HG03064 (cell line): ENCODE data around the gene TNFAIP1.
A peak's percentile ranks its signal among the peaks of the same experiment; 100 is the strongest.
"Not testable (repeated sequence)": the region's sequence is repeated elsewhere in the genome, so short reads cannot be mapped to it uniquely, and the experiment has no call there.

ENCODE experiments used
- ATAC-seq: cut with Tn5 transposase; IDR thresholded peaks from one replicate; pipeline ENCODE4 v1.9.1; 2021; ENCODE audit warnings: low read depth; ENCODE audit not compliant: unreplicated experiment

The TNFAIP1 gene

GRCh38 chr17:28335201-28335958, at the start of gene TNFAIP1, which contains the start of gene IFT20:
TSS of gene TNFAIP1 (plus strand) at chr17:28335761. CDS start at chr17:28339522, 3,761 bp downstream.
TSS of gene IFT20 (minus strand) at chr17:28335472. CDS start at chr17:28331985, 3,487 bp downstream.
- peak; percentile 93 for ATAC-seq

GRCh38 chr17:28285965-28286364, 49.6 kb upstream of the TNFAIP1 start:
- ATAC-seq, result no peak

- no peak for ATAC-seq
These were observed 44.9 kb upstream of the TNFAIP1 start for GRCh38 chr17:28290703-28291102.

- ATAC-seq, result no peak
These were observed 43.7 kb upstream of the TNFAIP1 start for GRCh38 chr17:28291780-28292330.

- not testable (repeated sequence) for ATAC-seq
These were observed 42.7 kb upstream of the TNFAIP1 start for GRCh38 chr17:28292878-28293277.

GRCh38 chr17:28293994-28294393, 41.6 kb upstream of the TNFAIP1 start:
- no peak for ATAC-seq

GRCh38 chr17:28295677-28296578, 39.6 kb upstream of the TNFAIP1 start:
- no peak for ATAC-seq

- ATAC-seq, result no peak
These were observed 37.1 kb upstream of the TNFAIP1 start for GRCh38 chr17:28298449-28298848.

- no peak for ATAC-seq
These were observed 28.6 kb upstream of the TNFAIP1 start for GRCh38 chr17:28306954-28307401.

GRCh38 chr17:28313841-28314240, 21.7 kb upstream of the TNFAIP1 start:
- ATAC-seq, result no peak

GRCh38 chr17:28315846-28316705, 19.5 kb upstream of the TNFAIP1 start:
- no peak for ATAC-seq

GRCh38 chr17:28317099-28317965, 18.2 kb upstream of the TNFAIP1 start:
- ATAC-seq, result no peak

- peak; percentile 6 for ATAC-seq
These were observed 17.4 kb upstream of the TNFAIP1 start for GRCh38 chr17:28317966-28318758.

- peak; percentile 83 for ATAC-seq
These were observed 16.6 kb upstream of the TNFAIP1 start, which contains the start of gene TMEM97 for GRCh38 chr17:28318759-28319597. TSS of gene TMEM97 (plus strand) at chr17:28319200. CDS start at chr17:28319240, 40 bp downstream.

GRCh38 chr17:28319598-28319935, 16.0 kb upstream of the TNFAIP1 start:
- ATAC-seq, result no peak

- ATAC-seq, result no peak
These were observed 15.1 kb upstream of the TNFAIP1 start for GRCh38 chr17:28320215-28321061.
